SH-SY5Y (cell line): ENCODE results near the gene EIF4G2.

ENCODE experiments used
- GATA2 ChIP-seq: IDR thresholded peaks from 2 replicates; pipeline ENCODE4 v1.6.1; 2011; ENCODE audit warnings: mild to moderate bottlenecking, low read depth, low read length
- GATA3 ChIP-seq: IDR thresholded peaks from 2 replicates; pipeline ENCODE4 v1.6.1; 2011; ENCODE audit warnings: low read depth, mild to moderate bottlenecking, low read length, moderate library complexity

The EIF4G2 gene

DNA sequence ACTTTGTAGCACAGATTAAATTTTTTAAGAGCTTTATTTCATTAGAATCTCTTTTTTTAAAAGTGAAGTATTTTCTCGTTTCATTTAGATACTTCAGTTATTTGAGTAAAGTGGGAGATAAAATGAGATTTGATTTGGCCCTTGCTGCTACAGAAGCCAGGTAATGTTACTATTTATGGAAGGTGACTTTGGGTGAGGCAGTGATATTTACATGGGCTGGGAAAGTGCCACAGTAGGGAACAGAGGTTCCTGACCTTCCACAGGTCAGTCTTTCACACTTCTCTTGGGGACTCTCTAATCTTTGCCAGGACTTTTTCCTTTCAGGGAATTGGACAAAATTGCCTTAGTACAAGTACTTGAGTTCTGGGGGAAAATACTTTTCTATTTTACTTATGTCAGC, 37.3 kb downstream of the EIF4G2 start:
- TF ChIP-seq GATA3 (no peak), GATA2 (no peak)

DNA sequence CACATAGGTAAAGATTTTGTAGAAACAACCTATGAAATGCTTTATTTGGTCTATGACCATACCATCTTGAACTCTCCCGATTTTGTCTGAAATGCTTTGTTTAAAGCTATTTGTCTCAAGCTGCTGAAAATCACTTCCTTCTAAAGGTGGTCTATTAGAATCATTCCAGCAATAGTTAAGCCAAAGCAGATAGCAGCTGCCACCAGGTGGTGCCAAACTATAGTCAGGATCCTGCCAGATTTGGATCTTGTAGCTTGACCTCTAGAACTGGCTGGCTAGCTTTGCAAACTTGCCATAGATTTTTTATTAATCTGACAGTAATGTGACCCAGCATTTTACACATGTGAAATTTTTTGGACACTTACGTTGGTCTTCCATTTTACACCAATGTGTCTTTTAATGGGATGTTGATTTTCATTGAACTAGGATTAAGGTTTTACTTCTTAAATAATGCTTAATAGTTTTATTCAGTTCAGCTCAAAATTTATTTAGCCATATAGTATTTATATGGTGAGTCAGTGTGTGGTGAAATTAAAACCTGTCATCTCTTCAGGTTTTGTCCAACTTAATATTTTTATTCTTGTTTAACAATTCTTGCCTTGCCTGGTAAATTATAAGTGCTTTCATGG, 38.0 kb downstream of the EIF4G2 start:
- peak; percentile 73 for TF ChIP-seq GATA2
- TF ChIP-seq GATA3, result 0 out of 2 replicates have a peak, but pooled peaks have one; percentile 14

DNA sequence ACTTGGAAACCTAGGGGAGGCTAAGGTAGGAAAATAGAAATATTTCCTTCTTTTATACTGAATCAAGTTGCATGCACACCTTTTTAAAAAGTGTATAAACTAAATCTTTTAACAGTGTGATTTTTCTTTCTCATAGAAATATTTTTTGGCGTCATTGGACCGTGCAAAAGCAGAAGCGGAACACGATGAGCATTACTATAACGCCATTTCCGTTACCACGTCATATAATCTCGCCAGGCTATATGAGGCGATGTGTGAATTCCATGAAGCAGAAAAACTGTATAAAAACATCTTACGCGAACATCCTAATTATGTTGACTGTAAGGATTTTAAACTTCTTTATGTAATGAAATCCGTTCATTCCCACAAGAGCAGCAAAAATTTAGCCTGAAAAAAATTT, 44.3 kb downstream of the EIF4G2 start:
- TF ChIP-seq GATA3 (no peak), GATA2 (no peak)

DNA sequence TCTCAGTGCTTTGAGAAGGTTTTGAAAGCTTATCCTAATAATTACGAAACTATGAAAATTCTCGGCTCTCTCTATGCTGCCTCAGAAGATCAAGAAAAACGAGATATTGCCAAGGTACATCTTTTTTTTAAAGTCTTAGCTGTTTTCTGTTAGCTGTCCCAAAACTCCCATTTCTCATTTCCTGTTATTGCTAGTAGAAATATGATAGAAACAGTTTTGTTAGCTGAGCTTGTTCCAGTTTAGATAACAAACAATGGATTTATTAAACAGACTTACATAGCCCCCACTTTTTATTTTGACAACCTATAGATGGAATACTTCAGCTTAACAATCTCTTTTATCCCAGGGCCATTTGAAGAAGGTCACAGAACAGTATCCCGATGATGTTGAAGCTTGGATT, 45.0 kb downstream of the EIF4G2 start:
- TF ChIP-seq GATA3, result no peak
- TF ChIP-seq GATA2, result no peak

DNA sequence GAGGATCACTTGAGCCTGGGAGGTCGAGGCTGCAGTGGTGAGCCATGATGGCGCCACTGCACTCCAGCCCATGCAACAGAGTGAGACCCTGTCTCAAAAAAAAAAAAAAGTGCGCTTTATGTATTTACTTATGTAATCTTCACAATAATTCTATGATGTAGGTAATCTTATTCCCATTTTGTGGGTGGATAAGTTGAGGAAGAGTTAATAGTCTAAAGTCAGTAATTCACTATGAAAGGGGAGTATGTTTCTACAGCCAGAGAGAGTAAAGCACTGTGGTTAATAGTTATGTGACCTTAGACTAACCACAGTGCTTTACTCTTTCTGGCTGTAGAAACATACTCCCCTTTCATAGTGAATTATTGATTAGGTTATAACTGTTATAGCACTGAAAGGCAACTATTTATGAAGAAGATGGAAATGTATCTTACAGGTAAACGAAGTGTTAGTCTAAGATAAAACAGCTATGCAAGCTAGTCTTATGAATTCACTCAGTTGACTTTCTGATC, 45.8 kb downstream of the EIF4G2 start:
- TF ChIP-seq GATA2 (no peak), GATA3 (no peak)

DNA sequence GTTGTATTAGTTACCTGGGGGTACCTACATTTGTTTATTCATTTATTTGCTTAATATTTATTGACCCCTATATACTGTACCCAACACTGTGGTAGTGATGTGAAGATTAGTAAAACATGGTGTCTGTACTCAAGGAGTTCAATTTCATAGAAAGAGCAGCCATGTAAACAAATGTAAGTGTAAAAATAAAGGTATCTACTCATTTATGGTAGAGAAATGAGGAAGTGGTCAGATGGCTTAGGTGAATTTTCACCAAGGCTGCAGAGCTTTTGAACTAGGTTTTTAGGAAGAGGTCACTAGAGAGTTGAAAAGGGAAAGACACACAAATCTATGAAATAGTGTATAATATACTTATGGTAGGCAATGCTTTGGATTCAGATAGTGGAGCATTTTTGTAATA, 46.5 kb downstream of the EIF4G2 start:
- no peak for TF ChIP-seq GATA3

DNA sequence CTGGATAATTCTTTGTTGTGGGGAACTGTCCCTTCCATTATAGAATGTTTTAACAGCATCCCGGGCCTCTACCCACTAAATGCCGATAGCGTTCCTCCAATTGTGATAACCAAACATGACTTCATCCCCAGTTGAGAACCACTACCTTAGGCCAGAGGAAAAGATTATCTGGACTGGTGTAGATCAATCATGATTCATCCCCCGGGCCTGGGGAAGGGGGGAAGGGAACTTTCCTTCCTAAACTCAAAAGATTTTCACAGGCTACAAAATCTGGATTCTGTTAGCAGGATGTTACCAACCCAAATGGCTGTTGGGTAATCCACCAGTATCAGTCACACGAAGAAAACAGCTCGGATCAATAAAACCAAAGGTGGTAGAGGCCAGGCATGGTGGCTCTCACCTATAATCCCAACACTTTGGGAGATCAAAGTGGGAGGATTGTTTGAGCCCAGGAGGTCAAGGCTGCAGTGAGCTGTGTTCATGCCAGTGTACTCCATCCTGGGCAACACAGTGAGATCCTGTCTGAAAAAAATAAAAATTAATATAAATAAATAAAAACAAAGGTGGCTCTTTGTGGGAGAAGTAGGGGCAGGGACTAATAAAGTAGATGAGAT, 47.5 kb downstream of the EIF4G2 start:
- TF ChIP-seq GATA2 (no peak), GATA3 (no peak)

DNA sequence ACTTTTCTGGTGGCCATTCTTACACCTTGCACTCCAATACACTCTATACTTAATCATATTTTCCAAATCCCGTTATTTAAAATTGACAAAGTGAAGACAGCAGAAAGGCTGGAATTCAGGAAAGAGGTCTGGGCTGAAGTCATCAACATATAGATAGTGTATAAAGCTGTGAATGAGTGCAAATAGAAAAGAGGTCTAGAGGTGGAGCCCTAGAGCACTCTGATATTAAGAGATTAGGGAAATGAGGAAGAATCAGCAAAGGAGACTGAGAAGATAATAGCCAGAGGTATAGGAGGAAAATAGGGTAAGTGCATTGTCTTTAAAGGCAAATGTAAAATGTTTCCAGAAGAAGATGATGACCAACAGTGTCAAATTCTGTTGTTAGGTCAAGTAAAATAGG, 49.8 kb downstream of the EIF4G2 start:
- TF ChIP-seq GATA2, result no peak; the same call in 1 of the 2 replicates
- TF ChIP-seq GATA3, result no peak

DNA sequence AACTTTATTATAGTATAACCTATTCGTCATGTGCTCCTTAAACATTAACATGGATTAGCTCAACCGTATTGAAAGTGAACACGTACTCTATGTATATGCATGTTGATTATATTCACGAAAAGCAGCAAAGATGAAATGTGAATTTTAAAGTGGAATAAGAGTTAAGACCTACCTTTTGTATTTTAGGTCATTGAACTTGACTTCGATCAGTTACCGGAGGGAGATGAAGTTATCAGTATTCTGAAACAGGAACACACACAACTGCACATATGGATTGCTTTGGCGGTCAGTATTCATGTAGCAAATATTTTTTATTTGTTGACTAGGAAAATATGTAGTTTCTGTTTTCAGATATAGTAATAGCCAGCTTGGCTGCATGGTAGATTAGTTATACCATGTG, 56.2 kb downstream of the EIF4G2 start:
- TF ChIP-seq GATA3, result no peak
- no peak for TF ChIP-seq GATA2

DNA sequence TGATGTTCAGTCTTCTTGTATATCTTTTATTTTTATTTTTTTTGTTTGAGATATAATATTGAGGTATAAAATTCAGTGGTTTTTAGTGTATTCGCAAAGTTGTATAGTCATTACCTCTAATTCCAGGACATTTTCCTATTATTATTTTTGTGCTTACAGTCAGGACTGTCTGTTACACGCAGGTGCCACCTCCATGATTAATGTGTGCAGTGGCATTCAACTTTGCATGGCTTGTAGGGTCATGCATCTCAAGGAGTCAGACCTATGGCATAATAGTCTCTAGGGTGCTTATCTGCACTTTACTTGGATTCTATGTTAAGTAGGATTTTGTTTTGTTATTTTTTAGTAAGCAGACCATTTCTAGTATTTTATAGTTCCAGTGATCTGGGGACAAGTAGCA, 56.7 kb downstream of the EIF4G2 start:
- TF ChIP-seq GATA2, result no peak
- TF ChIP-seq GATA3, result no peak

DNA sequence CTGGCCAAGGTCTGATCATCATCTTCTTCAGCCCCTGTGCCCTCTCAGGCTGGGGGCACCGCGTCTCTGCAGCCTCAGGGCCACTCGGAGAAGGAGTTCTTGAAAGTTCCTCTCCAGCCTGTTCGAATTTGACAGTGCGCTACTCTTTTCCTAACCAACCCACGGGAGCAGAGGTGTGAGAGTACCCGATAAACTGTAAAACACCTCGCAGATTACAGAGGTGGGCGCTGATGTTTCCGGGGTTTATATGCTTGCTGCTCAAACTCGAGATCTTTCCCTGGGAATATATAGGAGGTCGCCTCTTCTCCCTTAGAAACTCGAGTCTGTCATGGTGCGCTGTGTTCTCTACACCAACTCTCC, 57.2 kb downstream of the EIF4G2 start:
- TF ChIP-seq GATA2, result no peak
- no peak for TF ChIP-seq GATA3

DNA sequence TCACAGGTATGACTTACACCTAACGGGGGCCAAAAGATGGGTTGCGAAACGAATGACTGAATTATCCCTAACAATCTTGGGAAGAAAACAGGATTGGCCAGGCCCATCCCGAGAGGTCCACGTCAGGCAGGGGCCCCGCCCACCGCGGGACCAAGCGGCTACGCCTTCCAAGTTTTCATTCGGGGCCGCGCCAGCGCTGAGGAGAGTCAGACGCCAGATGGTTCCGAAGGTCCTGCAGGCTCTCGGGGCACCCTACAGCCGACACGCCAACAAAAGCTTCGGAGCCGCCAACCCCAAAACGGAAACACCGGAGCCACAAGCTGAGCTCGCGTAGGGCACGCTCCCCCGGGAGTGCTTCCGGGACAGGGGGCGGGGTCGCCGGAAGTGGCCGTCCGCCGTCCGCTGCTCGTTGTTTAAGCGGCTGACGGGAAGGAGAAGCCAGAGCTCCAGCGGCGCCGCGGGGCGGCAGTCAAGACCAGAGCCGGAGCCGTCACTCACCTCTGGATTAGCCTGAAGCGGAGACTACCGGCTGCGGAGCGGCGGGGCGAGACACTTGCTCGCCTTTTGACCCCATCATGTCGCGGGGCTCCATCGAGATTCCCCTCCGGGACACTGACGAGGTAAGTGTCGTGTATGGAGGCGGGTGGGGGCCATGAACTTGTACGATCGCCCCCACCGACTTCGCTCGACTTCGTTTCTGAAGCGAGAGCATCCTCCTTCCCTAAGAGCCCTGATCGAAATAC, 57.7 kb downstream of the EIF4G2 start, which contains the start of gene CTR9:
TSS of gene CTR9 (plus strand) at position 409 of the 743 bp plus-strand sequence. CDS start at position 576, 167 bp downstream.
- TF ChIP-seq GATA2, result no peak
- TF ChIP-seq GATA3, result no peak

DNA sequence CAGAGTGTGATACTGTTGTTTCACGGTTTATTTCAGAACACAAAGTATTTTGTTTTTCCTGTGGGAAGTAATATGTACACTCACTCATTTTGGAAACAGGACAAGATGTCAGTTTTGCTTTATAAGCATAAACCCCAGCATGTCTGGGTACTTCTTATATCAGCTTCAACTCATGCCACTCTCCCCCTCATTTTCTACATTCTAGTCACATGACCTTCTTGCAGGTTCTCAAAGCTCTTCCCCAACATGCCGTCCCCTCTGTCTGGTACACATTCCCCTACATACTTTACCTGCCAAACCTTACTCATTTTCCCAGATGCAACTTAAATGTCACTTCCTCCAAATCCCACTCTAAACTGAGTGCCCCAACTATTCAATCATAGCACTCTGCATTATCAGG, 59.2 kb downstream of the EIF4G2 start:
- no peak for TF ChIP-seq GATA3
- TF ChIP-seq GATA2, result no peak

DNA sequence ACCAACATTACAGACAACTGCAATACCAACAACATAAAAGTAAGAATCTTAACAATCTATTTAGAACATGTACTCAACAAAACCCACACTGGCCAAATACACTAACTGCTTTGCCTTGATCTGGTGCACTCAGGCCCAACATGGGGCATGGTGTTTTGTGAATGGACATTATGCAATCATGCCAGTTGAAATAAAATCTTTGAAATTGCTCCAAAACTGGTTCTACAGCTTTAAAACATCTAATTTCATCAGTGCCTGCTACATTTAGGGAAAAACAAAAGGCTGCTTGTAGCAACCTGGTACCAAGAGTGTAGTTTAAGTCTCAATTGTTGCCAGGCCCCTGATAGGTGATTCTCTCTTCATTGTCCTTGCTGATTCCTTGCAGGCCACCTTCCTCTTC, 61.0 kb downstream of the EIF4G2 start:
- TF ChIP-seq GATA3 (no peak), GATA2 (no peak)
